Mucosa of descending colon (tissue), 3 donors: ENCODE measurements around the gene RAPGEF5. TPM values are rescaled to one million over a fixed set of nuclear protein-coding genes. Genes with fewer than 3 reads are reported as not detected.
A peak's percentile ranks its signal among the peaks of the same experiment; 100 is the strongest.

Experiments
- ATAC-seq: fragments of 200-7000 bp; cut with Tn5 transposase; one replicate; pipeline ENCODE4 v1.9.1; 2020; ENCODE audit warnings: mild to moderate bottlenecking, moderate library complexity
- DNase-seq, 3 donors: peaks; one replicate each; pipeline ENCODE4 v3.0.0-alpha.2; 2020
- H3K36me3 ChIP-seq: fragments of 200-600 bp; one replicate; pipeline ENCODE4 v1.8.0; 2021; ENCODE audit warnings: low read depth, mild to moderate bottlenecking
- H3K4me1 ChIP-seq: fragments of 200-600 bp; one replicate; pipeline ENCODE4 v1.8.0; 2021; ENCODE audit warnings: low read depth, mild to moderate bottlenecking
- H3K4me3 ChIP-seq: fragments of 200-600 bp; one replicate; pipeline ENCODE4 v1.8.0; 2021; ENCODE audit warnings: mild to moderate bottlenecking
- H3K9me3 ChIP-seq: fragments of 200-600 bp; one replicate; pipeline ENCODE4 v1.8.0; 2021; ENCODE audit warnings: mild to moderate bottlenecking
- intact Hi-C, 2 donors: fragments of 100-400 bp; cut with DNase I in 1 of 2; cut with micrococcal nuclease in 1 of 2; formaldehyde crosslinking; loops; one replicate each; pipeline versions ENCODE4 v1.11.0 to v1.11.1; 2022; cut with DNase I, micrococcal nuclease
- total RNA-seq, 3 donors: library from RNA; stranded (reverse); fragmentation: NEBNext Ultra II Directional in 2 of 3; extraction: Animal tissue kit (Norgen Biotek cat#: 25700) in 2 of 3; gene quantifications; one replicate each; pipeline versions ENCODE4 v1.2.1 to v1.2.4, GENCODE V29; 2021 to 2023
- TF ChIP-seq, protein P1 (sequence below): fragments of 200-600 bp; IDR thresholded peaks from one replicate; pipeline ENCODE4 v1.8.0; 2022; ENCODE audit warnings: antibody characterized with exemption, mild to moderate bottlenecking
- donor health status: DM: no; HTN: no; CAD: no; lungs with moderate emphysema.
- donor health status: DM: no; HTN: no; CAD: no.
- donor health status: DM: no; HTN: yes; CAD: no.

RAPGEF5 gene
- total RNA-seq, 3 donors from 2014 or later = 34.7 to 87.8 (median 59.5) TPM

DNA sequence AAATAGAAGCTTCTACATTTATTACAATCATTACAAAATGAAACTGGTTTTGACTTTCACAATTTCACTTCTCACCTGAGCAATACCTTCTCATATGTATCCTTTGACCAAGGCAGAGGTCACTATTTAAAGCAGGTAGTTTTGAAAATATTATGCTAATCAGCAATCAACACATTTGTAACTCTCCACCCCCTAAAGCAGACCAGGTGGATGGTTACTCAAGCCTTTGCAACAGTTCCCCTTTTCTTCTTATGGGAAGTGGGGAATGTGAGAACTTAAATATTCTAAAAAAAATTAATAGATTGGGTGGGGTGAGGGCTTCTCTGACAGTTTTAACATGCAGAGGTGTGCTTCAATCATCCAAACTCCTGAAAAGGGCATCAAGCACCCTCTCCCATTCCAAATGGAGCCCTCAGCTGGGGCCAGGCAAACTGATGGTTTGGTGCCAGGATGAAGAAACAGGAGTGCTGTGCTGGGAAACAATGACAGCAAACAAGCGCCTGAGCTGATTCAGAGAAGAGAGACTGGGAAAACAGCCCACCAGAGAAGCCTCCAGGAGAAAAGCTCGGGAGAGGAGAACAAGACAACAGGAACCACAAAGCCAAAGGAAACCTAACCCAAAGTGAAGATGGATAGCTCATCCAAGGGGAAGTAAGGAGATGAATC is 17.1 kb downstream of the RAPGEF5 start:
- peaks cover 11% of the 10 kb centered on the region for H3K4me1 ChIP-seq
- ATAC-seq = no peak
- H3K36me3 ChIP-seq = no peaks in the 10 kb centered on the region
- TF ChIP-seq, protein P1, sequence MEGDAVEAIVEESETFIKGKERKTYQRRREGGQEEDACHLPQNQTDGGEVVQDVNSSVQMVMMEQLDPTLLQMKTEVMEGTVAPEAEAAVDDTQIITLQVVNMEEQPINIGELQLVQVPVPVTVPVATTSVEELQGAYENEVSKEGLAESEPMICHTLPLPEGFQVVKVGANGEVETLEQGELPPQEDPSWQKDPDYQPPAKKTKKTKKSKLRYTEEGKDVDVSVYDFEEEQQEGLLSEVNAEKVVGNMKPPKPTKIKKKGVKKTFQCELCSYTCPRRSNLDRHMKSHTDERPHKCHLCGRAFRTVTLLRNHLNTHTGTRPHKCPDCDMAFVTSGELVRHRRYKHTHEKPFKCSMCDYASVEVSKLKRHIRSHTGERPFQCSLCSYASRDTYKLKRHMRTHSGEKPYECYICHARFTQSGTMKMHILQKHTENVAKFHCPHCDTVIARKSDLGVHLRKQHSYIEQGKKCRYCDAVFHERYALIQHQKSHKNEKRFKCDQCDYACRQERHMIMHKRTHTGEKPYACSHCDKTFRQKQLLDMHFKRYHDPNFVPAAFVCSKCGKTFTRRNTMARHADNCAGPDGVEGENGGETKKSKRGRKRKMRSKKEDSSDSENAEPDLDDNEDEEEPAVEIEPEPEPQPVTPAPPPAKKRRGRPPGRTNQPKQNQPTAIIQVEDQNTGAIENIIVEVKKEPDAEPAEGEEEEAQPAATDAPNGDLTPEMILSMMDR = no peak
- H3K4me3 ChIP-seq = no peak overlapping the region
- H3K9me3 ChIP-seq = no peaks in the 10 kb centered on the region
- no peak for DNase-seq
- intact Hi-C loops = no loop called here

DNA sequence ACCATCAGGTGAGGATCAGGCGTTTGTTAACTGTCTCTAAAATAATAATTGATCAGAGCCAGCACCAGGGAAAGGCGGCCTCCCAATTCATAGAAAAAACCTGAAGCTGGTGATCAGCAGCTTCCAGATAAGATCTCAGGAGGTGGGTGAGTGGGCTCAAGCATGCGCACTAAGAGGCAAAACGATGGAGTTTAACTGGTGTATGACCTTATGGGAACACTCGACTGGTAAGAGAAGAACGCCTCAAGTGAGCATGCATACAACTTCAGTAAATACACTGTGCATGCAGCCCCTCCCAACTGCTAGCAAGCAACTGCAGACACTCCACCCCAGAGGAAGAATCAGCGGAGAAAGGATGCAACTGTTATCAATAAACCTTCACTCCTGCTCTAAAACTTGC is 18.1 kb downstream of the RAPGEF5 start:
- peaks cover 11% of the 10 kb centered on the region for H3K4me1 ChIP-seq
- intact Hi-C loops = no loop called here
- TF ChIP-seq, protein P1 = no peak
- DNase-seq (no peak), ATAC-seq (no peak)
- no peak overlapping the region for H3K4me3 ChIP-seq
- no peaks in the 10 kb centered on the region for H3K9me3 ChIP-seq
- H3K36me3 ChIP-seq = no peaks in the 10 kb centered on the region

DNA sequence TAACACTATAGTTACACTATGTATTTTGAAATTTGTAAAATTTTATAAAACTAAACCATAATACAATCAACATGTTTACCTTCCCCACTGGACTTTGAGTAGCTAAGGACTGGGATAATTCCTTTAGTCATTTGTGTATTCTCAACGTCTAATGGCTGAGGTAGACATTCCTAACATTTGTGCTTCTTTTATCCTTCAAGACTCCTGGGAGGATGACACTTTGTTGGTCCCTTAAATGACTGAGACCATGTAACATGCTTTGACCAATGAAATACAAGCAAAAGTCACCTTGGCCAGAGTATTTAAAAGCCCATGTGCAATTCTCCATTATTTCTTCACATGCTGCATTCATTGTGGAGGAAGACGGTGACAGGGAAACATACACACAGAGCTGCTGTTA is 18.5 kb downstream of the RAPGEF5 start:
- H3K36me3 ChIP-seq = no peaks in the 10 kb centered on the region
- intact Hi-C loops = no loop called here
- H3K9me3 ChIP-seq = no peaks in the 10 kb centered on the region
- no peak for ATAC-seq
- H3K4me1 ChIP-seq = peaks cover 12% of the 10 kb centered on the region
- TF ChIP-seq, protein P1 = no peak
- DNase-seq = no peak
- H3K4me3 ChIP-seq = no peak overlapping the region

DNA sequence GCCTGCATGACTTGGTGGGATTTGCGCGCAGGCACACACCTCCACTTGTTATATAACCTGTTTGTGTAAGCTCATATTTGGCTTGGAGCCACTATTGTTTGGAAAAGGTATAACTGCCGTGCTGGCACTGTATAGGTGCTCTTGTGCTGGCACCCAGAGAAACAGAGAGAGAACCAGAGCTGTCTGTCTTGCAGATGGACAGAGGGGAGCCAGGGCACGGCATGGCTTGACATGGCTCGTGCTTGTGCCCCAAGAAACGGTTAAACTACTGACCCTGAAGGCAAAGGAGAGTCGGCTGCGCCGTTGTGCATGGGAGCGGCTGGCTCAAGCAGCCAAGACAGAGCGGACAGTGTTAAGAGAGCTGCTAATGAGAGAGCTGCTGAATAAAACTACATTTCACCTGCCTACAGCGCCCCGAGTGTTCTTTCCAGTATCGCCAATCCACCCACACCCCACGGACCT is 23.2 kb downstream of the RAPGEF5 start:
- intact Hi-C loops = no loop called here
- Histone ChIP-seq H3K4me3 (no peak overlapping the region), H3K36me3 (no peaks in the 10 kb centered on the region), H3K9me3 (no peaks in the 10 kb centered on the region), H3K4me1 (peaks cover 37% of the 10 kb centered on the region)
- peak in 2 of 3 donors; percentile 37 to 41 for DNase-seq
- ATAC-seq = peak; percentile 50
- TF ChIP-seq, protein P1 = no peak

DNA sequence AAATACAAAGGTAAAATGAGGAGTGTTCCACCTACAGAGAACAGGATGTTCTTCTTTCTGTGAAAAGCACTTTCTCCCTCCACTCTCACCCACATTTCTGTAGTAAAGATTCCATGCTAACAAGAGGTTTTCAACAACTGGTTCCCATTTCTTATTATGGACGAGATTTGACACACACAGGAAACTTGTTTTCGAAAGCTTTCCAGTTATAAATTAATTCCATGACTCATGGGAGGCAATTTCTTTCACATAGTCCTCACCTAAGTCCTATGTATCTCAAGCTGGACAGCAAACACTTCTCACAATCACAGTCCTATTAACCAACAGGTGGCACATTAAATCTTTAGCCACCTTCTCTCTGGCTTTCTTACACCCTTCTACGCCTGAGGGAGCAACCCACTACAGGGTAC is 24.5 kb downstream of the RAPGEF5 start:
- Histone ChIP-seq H3K4me3 (no peak overlapping the region), H3K4me1 (peaks cover 37% of the 10 kb centered on the region), H3K9me3 (no peaks in the 10 kb centered on the region), H3K36me3 (no peaks in the 10 kb centered on the region)
- ATAC-seq (peak; percentile 69), DNase-seq (no peak)
- intact Hi-C loops = no loop called here
- TF ChIP-seq, protein P1 = no peak

DNA sequence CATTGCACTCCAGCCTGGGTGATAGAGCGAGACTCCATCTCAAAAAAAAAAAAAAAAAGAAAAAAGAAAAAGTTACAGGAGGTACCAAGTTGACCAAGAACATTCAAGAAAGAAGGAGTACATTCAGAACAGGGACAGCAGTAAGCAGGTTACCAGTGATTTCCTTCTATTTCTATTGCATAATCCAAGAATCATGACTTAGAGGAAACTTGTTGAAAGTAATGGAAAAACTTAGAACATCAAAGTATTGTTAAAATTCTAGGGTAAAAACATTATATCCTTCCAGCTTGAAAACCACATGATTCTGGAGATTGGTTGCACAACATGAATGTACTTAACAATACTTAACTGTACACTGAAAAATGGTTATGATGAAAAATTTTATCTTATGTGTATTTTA is 25.2 kb downstream of the RAPGEF5 start:
- TF ChIP-seq, protein P1 = no peak
- no peak overlapping the region for H3K4me3 ChIP-seq
- H3K36me3 ChIP-seq = no peaks in the 10 kb centered on the region
- intact Hi-C loops = no loop called here
- ATAC-seq (no peak), DNase-seq (no peak)
- peaks cover 37% of the 10 kb centered on the region for H3K4me1 ChIP-seq
- no peaks in the 10 kb centered on the region for H3K9me3 ChIP-seq
